DOHH2 (cell line): ENCODE data around the gene KREMEN1.

Source experiments
- EZH2phosphoT487 ChIP-seq: fragments of 200-600 bp; sonication (generic); IDR thresholded peaks from 2 replicates; pipeline ENCODE4 v1.6.1; 2017; ENCODE audit warnings: borderline replicate concordance, mild to moderate bottlenecking, antibody characterized with exemption, low read length, moderate library complexity, mixed read lengths
- TF ChIP-seq, protein P1 (sequence below): fragments of 200-600 bp; sonication (generic); IDR thresholded peaks from one replicate; pipeline ENCODE4 v1.5.1; 2014; ENCODE audit warnings: antibody characterized with exemption, mild to moderate bottlenecking, low read depth, low read length; ENCODE audit not compliant: poor library complexity, severe bottlenecking

DNA sequence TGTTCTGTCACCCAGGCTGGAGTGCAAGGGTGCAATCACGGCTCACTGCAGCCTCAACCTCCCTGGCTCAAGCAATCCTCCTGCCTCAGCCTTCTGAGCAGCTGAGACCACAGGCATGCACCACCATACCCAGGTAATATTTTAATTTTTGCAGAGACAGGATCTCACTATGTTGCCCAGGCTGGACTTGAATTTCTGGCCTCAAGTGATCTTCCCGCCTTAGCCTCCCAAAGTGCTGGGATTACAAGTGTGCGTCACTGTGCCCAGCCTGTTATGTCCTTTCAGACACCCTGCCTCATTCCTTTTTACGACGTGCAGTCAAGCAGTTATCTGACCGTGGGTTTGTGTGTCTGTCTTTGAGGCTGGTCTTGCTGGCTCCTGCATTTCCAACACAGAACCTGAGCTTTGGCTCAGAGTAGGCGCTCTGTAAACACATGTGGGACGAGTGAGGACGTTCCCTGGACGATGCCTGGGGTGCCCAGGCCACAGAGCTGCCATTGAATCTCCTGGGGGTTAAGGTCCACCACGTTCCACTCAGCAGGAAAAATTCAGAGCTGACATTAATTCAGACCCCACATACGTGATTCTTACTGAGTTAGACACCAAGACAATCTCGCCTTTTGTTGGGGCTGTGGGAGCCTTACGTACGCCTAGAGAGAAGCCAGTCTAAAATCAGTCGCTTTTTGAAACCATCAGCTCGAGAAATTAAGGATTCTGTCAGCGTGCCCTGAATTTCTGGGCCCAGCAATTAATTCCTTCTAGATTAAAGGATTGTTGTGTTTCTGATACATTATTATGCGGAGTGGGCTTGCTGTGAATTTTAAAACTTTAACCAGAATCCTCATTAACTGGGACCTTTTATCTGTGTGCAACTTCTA lies 111.4 kb downstream of the KREMEN1 start:
- TF ChIP-seq, protein P1, sequence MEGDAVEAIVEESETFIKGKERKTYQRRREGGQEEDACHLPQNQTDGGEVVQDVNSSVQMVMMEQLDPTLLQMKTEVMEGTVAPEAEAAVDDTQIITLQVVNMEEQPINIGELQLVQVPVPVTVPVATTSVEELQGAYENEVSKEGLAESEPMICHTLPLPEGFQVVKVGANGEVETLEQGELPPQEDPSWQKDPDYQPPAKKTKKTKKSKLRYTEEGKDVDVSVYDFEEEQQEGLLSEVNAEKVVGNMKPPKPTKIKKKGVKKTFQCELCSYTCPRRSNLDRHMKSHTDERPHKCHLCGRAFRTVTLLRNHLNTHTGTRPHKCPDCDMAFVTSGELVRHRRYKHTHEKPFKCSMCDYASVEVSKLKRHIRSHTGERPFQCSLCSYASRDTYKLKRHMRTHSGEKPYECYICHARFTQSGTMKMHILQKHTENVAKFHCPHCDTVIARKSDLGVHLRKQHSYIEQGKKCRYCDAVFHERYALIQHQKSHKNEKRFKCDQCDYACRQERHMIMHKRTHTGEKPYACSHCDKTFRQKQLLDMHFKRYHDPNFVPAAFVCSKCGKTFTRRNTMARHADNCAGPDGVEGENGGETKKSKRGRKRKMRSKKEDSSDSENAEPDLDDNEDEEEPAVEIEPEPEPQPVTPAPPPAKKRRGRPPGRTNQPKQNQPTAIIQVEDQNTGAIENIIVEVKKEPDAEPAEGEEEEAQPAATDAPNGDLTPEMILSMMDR: no peak
- no peak for TF ChIP-seq EZH2phosphoT487
